HG02588 (cell line): ENCODE measurements around the gene IP6K1.
"Not testable (repeated sequence)": the region's sequence is repeated elsewhere in the genome, so short reads cannot be mapped to it uniquely, and the experiment has no call there.

Experiments
- ATAC-seq: cut with Tn5 transposase; IDR thresholded peaks from one replicate; pipeline ENCODE4 v1.9.1; 2021; ENCODE audit warnings: mild to moderate bottlenecking, moderate library complexity; ENCODE audit not compliant: unreplicated experiment

IP6K1 gene

DNA sequence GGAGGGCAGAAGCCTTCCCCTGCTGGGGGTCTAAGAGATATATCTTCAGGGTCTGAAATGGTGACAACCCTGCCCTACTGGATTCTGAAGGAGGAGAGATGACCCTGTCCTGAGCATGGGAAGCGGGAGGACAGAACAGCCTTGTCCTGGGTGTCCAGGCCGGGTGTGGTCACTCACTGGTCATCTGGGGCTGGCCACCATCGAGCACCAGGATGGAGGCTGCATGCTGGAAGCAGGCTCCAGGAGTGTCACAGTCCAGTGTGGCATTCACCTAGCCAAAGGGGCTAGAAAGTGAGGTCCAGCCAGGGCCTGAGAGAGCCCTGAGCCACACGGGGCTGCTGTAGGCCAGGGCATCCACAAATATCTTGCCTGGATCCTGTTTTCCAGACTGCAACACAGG lies 8.1 kb upstream of the IP6K1 start:
- ATAC-seq = no peak

- no peak for ATAC-seq
Measured at GRCh38 chr3:49793486-49794085, 7.2 kb upstream of the IP6K1 start.

- no peak for ATAC-seq
Measured at GRCh38 chr3:49792371-49793150, 6.2 kb upstream of the IP6K1 start.

GRCh38 chr3:49791571-49791970 lies 5.2 kb upstream of the IP6K1 start:
- ATAC-seq = no peak

DNA sequence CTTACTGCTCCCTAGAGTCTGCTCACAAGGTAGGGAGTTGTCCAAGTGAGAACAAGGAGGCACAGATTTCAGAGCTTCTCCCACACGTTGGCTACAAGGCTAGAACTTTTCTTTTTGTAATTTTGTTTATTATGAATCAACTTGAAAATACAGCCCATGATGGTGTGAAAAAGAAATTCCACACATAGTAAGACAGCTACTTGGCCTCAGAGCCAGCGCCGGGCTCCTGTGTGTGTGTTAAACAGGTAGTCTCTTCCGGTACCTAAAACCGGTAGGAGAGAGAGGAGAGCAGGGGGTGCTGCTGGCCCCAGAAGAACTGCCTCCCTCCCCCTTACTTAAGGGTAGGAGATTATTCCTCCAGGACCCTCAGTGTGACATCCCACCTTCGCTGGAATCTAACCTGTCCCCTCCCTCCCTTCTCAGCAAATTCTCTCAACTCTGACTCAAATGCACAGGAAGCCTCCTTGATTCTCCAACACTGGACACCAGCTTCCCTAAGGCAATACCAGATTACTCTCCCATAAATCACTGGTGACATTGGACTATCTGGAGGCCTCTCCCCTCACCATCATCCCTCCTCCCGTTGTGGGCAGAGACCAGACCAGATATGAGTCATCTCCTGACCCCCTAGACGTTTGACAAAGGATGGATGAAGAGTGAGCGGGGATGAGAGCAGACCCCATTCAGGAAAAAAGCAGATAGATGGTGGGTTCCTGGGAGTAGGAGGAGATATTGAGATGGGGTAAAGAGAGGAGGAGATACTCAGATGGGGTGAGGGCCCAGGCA lies 4.5 kb upstream of the IP6K1 start:
- no peak for ATAC-seq

DNA sequence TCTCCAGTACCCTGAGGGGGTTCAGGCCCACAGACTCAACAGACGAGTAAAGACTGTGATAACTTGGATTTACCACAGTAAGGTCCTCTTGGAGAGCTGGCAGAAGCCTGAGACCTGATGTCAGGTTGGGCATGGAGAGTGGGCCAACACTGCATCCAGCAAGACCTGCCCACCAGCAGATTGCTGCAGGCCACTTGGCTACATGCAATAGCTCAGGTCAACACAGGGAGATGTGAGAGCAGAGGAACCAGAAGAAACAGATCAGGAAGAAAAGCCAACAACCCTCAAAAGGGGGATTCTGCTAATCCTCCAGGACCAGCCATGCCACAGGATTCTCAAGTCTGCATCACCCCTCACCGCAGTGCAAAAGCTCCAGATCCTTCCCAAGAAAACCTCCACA lies 1.7 kb upstream of the IP6K1 start:
- ATAC-seq = no peak

DNA sequence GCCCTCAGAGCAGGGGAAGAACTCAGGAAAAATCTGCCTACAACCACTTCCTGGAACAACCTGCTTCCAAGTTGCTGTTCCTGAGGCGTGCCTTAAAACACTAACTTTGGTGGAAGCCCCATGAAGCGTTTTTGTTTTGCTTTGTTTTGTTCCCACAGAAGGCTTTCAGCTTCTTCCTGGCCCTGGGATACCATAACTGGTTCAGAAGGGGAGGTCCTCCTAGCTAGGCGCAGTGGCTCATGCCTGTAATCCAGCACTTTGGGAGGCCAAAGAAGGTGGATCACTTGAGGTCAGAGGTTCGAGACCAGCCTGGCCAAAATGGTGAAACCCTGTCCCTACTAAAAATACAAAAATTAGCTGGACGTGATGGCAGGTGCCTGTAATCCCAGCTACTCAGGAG lies 1.2 kb upstream of the IP6K1 start:
- no peak for ATAC-seq

GRCh38 chr3:49787182-49787464 lies 781 bp upstream of the IP6K1 start:
- ATAC-seq = no peak

- ATAC-seq = peak; percentile 44
Measured at GRCh38 chr3:49785565-49786356, 581 bp downstream of the IP6K1 start.

GRCh38 chr3:49782277-49782676 lies 4.1 kb downstream of the IP6K1 start:
- not testable (repeated sequence) for ATAC-seq

- ATAC-seq = no peak
Measured at GRCh38 chr3:49781415-49782199, 4.7 kb downstream of the IP6K1 start.

- not testable (repeated sequence) for ATAC-seq
Measured at GRCh38 chr3:49780975-49781365, 5.4 kb downstream of the IP6K1 start.

- no peak for ATAC-seq
Measured at GRCh38 chr3:49780080-49780974, 6.0 kb downstream of the IP6K1 start.

GRCh38 chr3:49779358-49780079 lies 6.8 kb downstream of the IP6K1 start:
- ATAC-seq = no peak

- ATAC-seq = not testable (repeated sequence)
Measured at GRCh38 chr3:49776101-49776500, 10.2 kb downstream of the IP6K1 start.

- no peak for ATAC-seq
Measured at GRCh38 chr3:49775538-49775937, 10.8 kb downstream of the IP6K1 start.

GRCh38 chr3:49772703-49773102 lies 13.6 kb downstream of the IP6K1 start:
- no peak for ATAC-seq

DNA sequence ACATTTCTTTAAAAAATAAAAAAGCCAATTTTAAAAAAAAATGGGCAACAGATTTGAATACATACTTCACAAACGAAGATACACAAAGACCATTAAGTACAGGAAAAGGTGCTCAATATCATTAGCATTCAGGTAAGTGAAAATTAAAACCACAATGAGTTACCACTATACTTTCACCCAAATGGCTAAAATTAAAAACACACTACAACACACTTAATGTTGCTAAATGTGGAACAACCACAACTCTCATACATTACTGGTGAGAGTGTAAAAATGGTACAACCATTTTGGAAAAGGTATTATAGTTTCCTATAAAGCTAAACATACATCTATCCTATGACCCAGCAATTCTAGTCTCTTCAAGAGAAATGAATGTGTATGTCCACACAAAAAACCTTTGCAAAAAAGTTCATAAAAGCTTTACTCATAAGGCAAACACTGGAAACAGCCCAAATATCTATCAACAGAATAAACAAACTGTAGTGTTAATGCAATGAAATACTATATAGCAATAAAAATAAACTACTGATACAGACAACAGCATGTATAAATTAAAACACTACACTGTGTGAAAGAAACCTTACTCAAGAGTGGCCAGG lies 14.9 kb downstream of the IP6K1 start:
- ATAC-seq = no peak
